HL-60 (cell line): ENCODE measurements around the gene SMIM1.

Experiments used
- DNase-seq, 2 experiments: peaks; one replicate each; pipeline ENCODE4 v3.0.0-alpha.2; 2010 to 2020; ENCODE audit warnings: low read depth in 1 of 2, low spot score in 1 of 2
- H3K27ac ChIP-seq: fragments of 250-450 bp; sonication (Bioruptor Pico); replicated peaks from 2 replicates; pipeline ENCODE4 v1.5.1; 2020; ENCODE audit warnings: mild to moderate bottlenecking, moderate library complexity
- H3K27me3 ChIP-seq: fragments of 250-450 bp; sonication (Bioruptor Pico); 2 replicates; pipeline ENCODE4 v1.5.1; 2021; ENCODE audit warnings: mild to moderate bottlenecking, moderate library complexity; ENCODE audit not compliant: insufficient read depth, poor library complexity, severe bottlenecking
- H3K4me3 ChIP-seq: replicated peaks from 2 replicates; pipeline ENCODE4 v1.5.1; 2011; ENCODE audit warnings: mild to moderate bottlenecking, control low read depth, low read length; ENCODE audit not compliant: insufficient read depth
- GABPA ChIP-seq: IDR thresholded peaks from 2 replicates; pipeline ENCODE4 v1.6.1; 2012; ENCODE audit warnings: low read depth
- POLR2AphosphoS5 ChIP-seq: IDR thresholded peaks from 2 replicates; pipeline ENCODE4 v1.6.1; 2012; ENCODE audit warnings: low read depth
- SPI1 ChIP-seq: IDR thresholded peaks from 2 replicates; pipeline ENCODE4 v1.6.1; 2012; ENCODE audit warnings: low read depth, mild to moderate bottlenecking, borderline replicate concordance
- TF ChIP-seq, protein P1 (sequence below): IDR thresholded peaks from 2 replicates; pipeline ENCODE4 v1.6.1; 2012; ENCODE audit warnings: low read depth; ENCODE audit not compliant: insufficient replicate concordance
- TF ChIP-seq, protein P2 (sequence below): IDR thresholded peaks from one replicate; pipeline ENCODE4 v1.5.1; 2011; ENCODE audit warnings: low read length, control low read depth, inconsistent platforms; ENCODE audit not compliant: insufficient read depth

The SMIM1 gene

GRCh38 chr1:3773572-3774275 lies 1.2 kb downstream of the SMIM1 start:
- Histone ChIP-seq H3K27me3 (peaks cover 6% of the 10 kb centered on the region), H3K27ac (no peak overlapping the region), H3K4me3 (no peak overlapping the region)
- TF ChIP-seq, protein P1, sequence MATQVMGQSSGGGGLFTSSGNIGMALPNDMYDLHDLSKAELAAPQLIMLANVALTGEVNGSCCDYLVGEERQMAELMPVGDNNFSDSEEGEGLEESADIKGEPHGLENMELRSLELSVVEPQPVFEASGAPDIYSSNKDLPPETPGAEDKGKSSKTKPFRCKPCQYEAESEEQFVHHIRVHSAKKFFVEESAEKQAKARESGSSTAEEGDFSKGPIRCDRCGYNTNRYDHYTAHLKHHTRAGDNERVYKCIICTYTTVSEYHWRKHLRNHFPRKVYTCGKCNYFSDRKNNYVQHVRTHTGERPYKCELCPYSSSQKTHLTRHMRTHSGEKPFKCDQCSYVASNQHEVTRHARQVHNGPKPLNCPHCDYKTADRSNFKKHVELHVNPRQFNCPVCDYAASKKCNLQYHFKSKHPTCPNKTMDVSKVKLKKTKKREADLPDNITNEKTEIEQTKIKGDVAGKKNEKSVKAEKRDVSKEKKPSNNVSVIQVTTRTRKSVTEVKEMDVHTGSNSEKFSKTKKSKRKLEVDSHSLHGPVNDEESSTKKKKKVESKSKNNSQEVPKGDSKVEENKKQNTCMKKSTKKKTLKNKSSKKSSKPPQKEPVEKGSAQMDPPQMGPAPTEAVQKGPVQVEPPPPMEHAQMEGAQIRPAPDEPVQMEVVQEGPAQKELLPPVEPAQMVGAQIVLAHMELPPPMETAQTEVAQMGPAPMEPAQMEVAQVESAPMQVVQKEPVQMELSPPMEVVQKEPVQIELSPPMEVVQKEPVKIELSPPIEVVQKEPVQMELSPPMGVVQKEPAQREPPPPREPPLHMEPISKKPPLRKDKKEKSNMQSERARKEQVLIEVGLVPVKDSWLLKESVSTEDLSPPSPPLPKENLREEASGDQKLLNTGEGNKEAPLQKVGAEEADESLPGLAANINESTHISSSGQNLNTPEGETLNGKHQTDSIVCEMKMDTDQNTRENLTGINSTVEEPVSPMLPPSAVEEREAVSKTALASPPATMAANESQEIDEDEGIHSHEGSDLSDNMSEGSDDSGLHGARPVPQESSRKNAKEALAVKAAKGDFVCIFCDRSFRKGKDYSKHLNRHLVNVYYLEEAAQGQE = no peak
- TF ChIP-seq, protein P2, sequence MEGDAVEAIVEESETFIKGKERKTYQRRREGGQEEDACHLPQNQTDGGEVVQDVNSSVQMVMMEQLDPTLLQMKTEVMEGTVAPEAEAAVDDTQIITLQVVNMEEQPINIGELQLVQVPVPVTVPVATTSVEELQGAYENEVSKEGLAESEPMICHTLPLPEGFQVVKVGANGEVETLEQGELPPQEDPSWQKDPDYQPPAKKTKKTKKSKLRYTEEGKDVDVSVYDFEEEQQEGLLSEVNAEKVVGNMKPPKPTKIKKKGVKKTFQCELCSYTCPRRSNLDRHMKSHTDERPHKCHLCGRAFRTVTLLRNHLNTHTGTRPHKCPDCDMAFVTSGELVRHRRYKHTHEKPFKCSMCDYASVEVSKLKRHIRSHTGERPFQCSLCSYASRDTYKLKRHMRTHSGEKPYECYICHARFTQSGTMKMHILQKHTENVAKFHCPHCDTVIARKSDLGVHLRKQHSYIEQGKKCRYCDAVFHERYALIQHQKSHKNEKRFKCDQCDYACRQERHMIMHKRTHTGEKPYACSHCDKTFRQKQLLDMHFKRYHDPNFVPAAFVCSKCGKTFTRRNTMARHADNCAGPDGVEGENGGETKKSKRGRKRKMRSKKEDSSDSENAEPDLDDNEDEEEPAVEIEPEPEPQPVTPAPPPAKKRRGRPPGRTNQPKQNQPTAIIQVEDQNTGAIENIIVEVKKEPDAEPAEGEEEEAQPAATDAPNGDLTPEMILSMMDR = no peak
- TF ChIP-seq GABPA (no peak), POLR2AphosphoS5 (no peak), SPI1 (no peak)
- no peak for DNase-seq

GRCh38 chr1:3774276-3774945 lies 1.9 kb downstream of the SMIM1 start:
- TF ChIP-seq GABPA = no peak
- TF ChIP-seq, protein P2 = no peak
- TF ChIP-seq, protein P1 = no peak
- no peak for TF ChIP-seq POLR2AphosphoS5
- no peak for TF ChIP-seq SPI1
- peaks cover 6% of the 10 kb centered on the region for H3K27me3 ChIP-seq
- no peak overlapping the region for H3K27ac ChIP-seq
- H3K4me3 ChIP-seq = no peak overlapping the region
- no peak for DNase-seq

DNA sequence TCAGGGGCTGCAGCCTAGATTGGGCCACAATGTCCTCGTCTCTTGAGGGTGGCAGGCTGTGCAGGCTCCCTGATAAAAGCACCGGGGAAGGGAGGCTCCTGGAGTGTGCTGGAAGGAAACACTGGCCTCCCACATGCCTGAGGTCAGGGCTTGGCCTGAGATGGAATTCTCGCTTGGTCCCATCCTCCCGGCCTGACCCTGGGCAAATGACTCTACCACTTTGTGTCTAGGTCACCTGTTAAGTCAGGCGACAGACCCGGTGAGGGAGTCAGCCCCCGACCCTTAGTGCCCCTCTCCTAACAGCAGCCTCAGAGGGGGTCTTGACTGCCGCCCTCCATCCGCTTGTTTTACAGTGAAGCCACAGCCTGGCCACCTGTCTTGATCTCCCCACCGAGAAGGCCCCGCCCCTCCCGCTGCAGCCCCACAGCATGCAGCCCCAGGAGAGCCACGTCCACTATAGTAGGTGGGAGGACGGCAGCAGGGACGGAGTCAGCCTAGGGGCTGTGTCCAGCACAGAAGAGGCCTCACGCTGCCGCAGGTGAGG lies 2.5 kb downstream of the SMIM1 start:
- TF ChIP-seq POLR2AphosphoS5 (no peak), SPI1 (no peak), GABPA (no peak)
- TF ChIP-seq, protein P1 = no peak
- TF ChIP-seq, protein P2 = no peak
- no peak for DNase-seq
- Histone ChIP-seq H3K27ac (no peak overlapping the region), H3K4me3 (no peak overlapping the region), H3K27me3 (peaks cover 6% of the 10 kb centered on the region)
